Stimulated activated CD4-positive, alpha-beta T cell treated with anti-CD3 and anti-CD28 coated beads, Interleukin-4, amount 100 ng/mL, for 48 hours (primary cell): Measurements from ENCODE around the gene TSN.

ENCODE experiments used
- DNase-seq, 2 donors: peaks; one replicate each; pipeline ENCODE4 v3.0.0-alpha.2; 2020; ENCODE audit warnings: low read depth in 2 of 2

TSN gene

GRCh38 chr2:121746071-121746578 lies 9.3 kb upstream of the TSN start:
- DNase-seq, result peak; percentile 26 to 35

GRCh38 chr2:121748202-121748601 lies 7.2 kb upstream of the TSN start:
- DNase-seq, result no peak

- DNase-seq, result no peak
Measured at GRCh38 chr2:121754851-121755236, 607 bp upstream of the TSN start.

- no peak for DNase-seq
Measured at GRCh38 chr2:121764681-121765228, 9.3 kb downstream of the TSN start.

- DNase-seq, result no peak
Measured at GRCh38 chr2:121766624-121767023, 11.2 kb downstream of the TSN start.

- no peak for DNase-seq
Measured at GRCh38 chr2:121768143-121768755, 12.8 kb downstream of the TSN start.

- DNase-seq, result no peak
Measured at GRCh38 chr2:121771976-121772742, 16.7 kb downstream of the TSN start.

GRCh38 chr2:121774235-121774634 lies 18.8 kb downstream of the TSN start:
- DNase-seq, result no peak

GRCh38 chr2:121776361-121776760 lies 20.9 kb downstream of the TSN start:
- DNase-seq, result no peak

GRCh38 chr2:121776885-121777698 lies 21.6 kb downstream of the TSN start:
- no peak for DNase-seq

GRCh38 chr2:121777699-121778058 lies 22.2 kb downstream of the TSN start:
- no peak for DNase-seq

- DNase-seq, result no peak
Measured at GRCh38 chr2:121778741-121779487, 23.5 kb downstream of the TSN start.

- DNase-seq, result no peak
Measured at GRCh38 chr2:121783180-121783579, 27.7 kb downstream of the TSN start.

GRCh38 chr2:121788685-121789084 lies 33.2 kb downstream of the TSN start:
- no peak for DNase-seq

GRCh38 chr2:121790276-121790956 lies 35.0 kb downstream of the TSN start:
- DNase-seq, result no peak

GRCh38 chr2:121791290-121791689 lies 35.8 kb downstream of the TSN start:
- no peak for DNase-seq

- DNase-seq, result no peak
Measured at GRCh38 chr2:121791801-121792221, 36.4 kb downstream of the TSN start.

- DNase-seq, result no peak
Measured at GRCh38 chr2:121793816-121794215, 38.4 kb downstream of the TSN start.

GRCh38 chr2:121794233-121794632 lies 38.8 kb downstream of the TSN start:
- DNase-seq, result no peak

- no peak for DNase-seq
Measured at GRCh38 chr2:121796239-121796638, 40.8 kb downstream of the TSN start.

GRCh38 chr2:121798617-121799016 lies 43.2 kb downstream of the TSN start:
- no peak for DNase-seq
